ENCODE measurements around the gene SSX1. TPM values are rescaled to one million over a fixed set of nuclear protein-coding genes. Genes with fewer than 3 reads are reported as not detected.

SSX1 gene
- total and polyA plus RNA-seq, 9 of the 15 experiments (the other 6 are each of a cell fraction or from before 2014, with no cell fraction given) = 15.2 to 221 (median 115) TPM

GRCh38 chrX:48278958-48279357 is 23.8 kb downstream of the SSX1 start (continued):
- peak; percentile 57 for TF ChIP-seq MGA (IDR thresholded peaks at IDR 0.05)
- TF ChIP-seq PATZ1 (CRISPR knock-in tag; IDR thresholded peaks at IDR 0.05; ENCODE audit: borderline replicate concordance) = no peak
- TF ChIP-seq PKNOX1 (IDR thresholded peaks at IDR 0.05) = peak; percentile 79
- TF ChIP-seq TCF15 (CRISPR knock-in tag; IDR thresholded peaks at IDR 0.05) = no peak
- TF ChIP-seq CREM (IDR thresholded peaks at IDR 0.05; ENCODE audit: low read depth) = peak; percentile 31; the same call in 1 of the 2 replicates
- peak; percentile 61 for TF ChIP-seq MAFG (tag; conservative IDR thresholded peaks at IDR 0.05)
- TF ChIP-seq RFX1 (IDR thresholded peaks at IDR 0.05) = peak; percentile 82
- TF ChIP-seq E2F6 (IDR thresholded peaks at IDR 0.05; ENCODE audit: borderline replicate concordance in 1 of 2, extremely low read depth in 1 of 2, insufficient read depth in 1 of 2, insufficient read length in 1 of 2, low read depth in 1 of 2, low read length in 1 of 2, poor library complexity in 1 of 2, severe bottlenecking in 1 of 2) = peak; percentile 74 to 80
- TF ChIP-seq ZBTB2 (IDR thresholded peaks at IDR 0.05) = no peak

Measured in K562 (cell line).